ENCODE results near the gene NPAS3.

GRCh38 chr14:33480071-33480886 lies 541.6 kb downstream of the NPAS3 start:
- TF ChIP-seq ZFP36 (IDR thresholded peaks at IDR 0.05; ENCODE audit: borderline replicate concordance, partially characterized antibody): no peak
- no peak for TF ChIP-seq CTCF (IDR thresholded peaks at IDR 0.05)
- TF ChIP-seq BHLHE40 (IDR thresholded peaks at IDR 0.05; ENCODE audit: low read depth, low read length): no peak
- no peak for TF ChIP-seq JUN (IDR thresholded peaks at IDR 0.05)
- no peak for TF ChIP-seq REST (IDR thresholded peaks at IDR 0.05)

Measured in A549 (cell line).